SHP77 treated with DMSO at 0.1 percent for 48 hours (cell line): Measurements from ENCODE around the gene CFAP77.

ENCODE experiments used
- DNase-seq: peaks from one replicate; lab custom pipeline; 2025; lab: John Stamatoyannopoulos, UW

Gene CFAP77

DNA sequence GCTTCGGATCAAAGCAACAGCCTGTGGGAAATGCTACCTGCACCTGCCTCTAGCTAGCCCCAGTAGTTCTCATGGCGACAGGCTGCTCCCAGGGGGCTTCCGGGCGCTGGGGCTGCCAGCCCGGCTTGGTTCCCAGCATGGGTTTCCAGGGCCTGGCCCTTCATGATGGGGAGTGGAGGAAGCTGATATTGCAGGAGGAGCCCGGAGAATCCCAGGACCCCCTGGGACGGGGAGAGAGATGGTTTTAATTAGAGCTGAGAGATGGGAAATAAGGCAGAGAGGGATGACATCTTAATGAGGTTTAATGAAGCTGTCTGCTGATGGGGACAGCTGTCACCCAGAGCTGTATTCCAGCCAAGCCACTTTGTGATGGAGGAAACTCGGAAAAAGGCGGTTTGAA is 78.6 kb downstream of the CFAP77 start:
- DNase-seq: no peak

DNA sequence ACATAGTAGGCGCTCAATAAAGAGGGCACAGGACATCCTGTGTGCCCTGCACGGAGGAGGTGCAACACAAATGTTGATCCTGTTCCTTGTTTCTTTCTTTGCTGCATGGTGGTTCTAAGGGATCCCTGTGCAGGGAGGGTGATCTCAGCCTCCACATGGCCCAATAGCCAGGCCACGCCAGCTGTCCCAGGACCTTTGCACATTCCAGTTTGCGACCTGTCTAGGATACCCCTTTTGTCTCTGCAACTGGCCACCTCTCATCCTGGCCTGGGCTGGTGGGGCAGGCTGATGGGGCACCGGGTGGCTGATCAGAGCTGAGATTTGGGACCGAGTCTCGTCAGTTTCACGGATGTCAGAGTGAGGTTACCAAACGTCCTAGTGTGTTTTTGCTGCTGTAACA is 79.5 kb downstream of the CFAP77 start:
- no peak for DNase-seq

DNA sequence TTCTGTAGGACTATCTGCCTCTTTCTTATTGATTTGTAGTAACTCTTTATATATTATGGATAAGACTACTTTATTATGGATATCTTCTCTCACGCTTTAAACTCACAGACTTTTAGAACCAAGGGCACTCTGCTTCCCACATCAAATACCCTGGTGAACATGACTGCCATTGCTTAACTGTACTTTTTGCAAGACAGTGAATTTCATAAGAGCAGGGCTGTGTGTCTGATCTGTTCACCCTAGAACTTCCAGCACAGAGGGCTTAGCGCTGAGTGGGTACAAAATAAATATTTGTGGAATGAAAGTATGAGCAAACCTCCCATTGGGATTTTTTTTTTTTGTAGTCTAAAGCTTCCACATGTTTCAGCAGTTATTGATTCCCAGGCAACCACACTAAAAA is 84.8 kb downstream of the CFAP77 start:
- DNase-seq: no peak

DNA sequence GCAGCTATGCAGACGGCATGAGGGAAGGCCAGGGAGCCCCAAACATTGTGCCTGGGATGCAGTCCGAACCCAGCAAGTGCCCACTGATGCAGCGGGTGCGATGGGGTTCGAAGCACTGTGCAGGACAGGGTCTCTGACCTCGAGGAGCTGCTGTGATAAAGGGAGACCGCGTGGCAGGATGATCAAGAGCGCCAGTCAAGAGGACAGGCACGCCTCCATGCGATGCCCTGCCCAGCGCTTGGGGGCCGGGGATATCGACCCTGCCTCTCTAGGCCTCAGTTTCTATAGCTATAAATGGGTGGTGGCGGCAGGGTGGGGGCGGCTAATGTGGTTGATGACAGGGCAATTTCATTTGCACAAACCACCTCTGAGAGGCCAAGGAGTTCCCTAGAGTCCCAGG is 87.7 kb downstream of the CFAP77 start:
- DNase-seq: no peak

DNA sequence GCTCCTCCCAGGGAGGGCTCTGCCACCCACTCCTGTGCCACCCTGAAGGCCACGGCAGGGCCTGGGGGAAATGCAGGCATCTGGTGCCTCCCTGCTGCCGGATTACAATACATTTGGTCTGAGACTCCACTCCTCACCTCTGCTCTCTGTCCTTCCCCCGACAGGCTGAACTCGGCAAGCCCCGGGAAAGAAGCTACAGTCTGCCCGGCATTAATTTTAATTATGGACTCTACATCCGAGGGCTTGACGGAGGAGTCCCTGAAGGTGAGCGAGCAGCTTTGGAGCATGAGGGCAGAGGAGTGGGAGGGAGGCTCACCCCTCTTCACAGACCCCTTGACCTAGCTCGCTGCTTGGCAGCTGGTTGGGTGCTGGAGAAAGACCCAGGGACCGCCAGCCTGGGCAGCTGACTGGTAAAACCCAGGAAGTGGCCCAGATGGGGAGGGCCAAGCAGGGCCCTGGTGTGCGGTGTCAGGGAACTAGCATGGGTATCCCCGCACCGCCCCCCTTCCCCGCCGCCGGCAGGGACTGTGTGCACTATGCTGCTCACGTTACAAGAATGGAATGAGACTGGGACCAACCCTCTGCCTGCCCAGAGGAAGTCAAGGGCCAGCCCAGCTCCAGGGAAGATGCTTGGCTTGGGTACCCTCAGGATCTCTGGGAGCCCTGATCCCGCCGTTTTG is 88.7 kb downstream of the CFAP77 start:
- DNase-seq: no peak

DNA sequence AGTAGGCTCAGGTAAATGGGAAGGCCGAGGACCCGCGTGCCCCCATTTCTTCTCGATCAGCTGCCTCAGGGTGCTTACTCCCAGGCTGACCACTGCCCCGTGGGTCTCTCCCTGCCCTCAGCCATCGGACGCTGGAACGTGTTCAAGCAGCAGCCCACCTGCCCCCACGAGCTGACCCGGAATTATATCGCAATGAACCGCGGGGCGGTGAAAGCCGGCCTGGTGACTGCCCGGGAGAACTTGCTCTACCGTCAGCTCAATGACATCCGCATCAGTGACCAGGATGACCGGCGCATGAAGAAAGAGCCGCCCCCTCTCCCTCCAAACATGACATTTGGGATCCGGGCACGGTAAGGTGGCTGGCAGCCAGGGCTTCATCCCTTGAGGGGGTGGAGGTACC is 89.2 kb downstream of the CFAP77 start:
- DNase-seq: no peak

GRCh38 chr9:132500193-132500592 is 90.2 kb downstream of the CFAP77 start:
- DNase-seq: no peak

- no peak for DNase-seq
Measured at GRCh38 chr9:132502480-132502879, 92.5 kb downstream of the CFAP77 start.

DNA sequence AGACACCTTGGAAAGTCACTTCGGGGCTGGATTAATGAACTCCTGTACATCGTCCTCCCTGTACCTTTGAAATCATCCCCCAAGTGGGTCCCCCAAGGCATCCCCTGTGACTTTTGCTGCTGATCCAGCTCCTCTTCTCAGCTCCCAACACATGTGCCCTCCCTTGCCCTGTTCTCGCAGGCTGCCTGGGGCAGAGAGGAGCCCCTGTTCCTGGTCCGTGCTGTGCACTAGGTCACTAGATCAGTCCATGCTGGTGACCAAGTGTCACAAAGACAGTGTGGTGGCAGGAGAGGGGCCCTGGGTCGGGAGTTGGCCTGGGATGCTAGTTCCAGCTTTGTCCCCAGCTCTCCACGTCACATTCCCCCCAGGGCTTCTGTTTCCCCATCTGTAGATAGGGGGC is 93.1 kb downstream of the CFAP77 start:
- no peak for DNase-seq

- DNase-seq: no peak
Measured at GRCh38 chr9:132504488-132504887, 94.5 kb downstream of the CFAP77 start.

DNA sequence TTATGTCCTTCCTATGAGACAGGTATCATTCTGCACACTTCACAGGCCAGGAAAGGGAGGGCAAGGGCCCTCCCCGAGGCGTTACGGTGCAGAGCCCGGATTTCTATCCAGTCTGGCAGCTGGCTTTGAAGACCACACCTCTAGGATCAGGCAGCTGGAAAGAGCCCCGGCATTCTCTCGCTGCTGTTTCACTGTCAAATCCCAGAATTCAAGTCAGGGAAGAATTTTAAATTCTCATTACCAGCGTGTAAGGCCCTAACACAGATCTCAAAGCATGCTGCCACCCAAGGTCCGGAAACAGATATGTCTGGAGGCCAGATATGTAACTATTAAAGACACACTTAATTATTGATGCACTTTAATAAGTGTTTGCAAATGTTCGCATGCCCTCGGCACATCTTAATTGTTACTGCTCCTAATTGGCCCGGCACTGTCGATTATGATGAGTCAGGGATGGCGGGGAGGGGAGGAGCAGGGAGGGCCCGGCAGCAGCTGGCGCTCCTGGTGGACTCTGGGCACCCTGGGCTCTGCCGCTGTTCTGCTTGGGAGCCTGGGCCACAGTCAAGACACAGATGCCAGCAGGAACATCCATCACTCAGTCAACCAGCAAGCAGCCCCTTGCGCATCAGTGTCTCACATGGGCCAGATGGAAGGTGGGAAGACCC is 96.1 kb downstream of the CFAP77 start:
- DNase-seq: no peak

GRCh38 chr9:132506977-132507669 is 97.1 kb downstream of the CFAP77 start:
- DNase-seq: no peak

DNA sequence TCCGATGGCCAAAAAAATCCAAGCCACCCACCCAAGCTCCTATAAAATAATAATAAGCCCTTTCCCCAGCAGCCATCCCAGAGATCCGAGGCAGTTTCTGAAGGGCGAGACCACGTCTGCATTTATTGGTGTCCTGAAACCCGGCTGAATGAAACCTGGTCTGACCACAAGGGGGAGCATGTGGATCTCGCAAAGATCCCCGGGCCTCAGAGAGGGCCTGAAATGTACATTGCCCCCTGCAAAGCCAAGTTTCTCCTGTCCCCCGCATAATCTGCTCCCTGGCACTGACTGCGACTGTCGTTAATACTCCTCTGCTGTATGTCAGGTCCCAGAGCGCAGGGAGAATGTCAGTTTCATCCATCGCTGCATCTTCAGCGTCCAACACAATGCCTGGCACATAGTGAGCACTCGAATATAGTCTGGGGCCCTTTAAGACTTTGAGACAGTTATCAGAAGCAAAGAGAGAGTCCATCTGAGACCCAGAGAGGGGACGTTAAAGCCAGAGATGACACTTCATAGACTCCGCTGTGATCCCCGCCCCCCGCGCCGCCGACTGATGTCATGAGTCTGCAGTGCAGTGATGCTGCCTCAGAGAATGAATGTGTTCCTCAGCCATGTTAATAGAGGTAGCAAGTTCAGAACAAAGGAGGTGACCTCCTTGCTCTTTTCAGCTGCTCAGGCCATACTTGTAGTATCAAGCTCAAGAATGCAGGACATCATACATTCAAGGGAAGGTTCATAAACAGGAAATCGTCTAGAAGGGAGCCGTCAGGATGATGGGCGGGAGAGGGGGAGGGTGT is 97.9 kb downstream of the CFAP77 start:
- peak; percentile 47 for DNase-seq

- DNase-seq: no peak
Measured at GRCh38 chr9:132509928-132510874, 100.2 kb downstream of the CFAP77 start.

DNA sequence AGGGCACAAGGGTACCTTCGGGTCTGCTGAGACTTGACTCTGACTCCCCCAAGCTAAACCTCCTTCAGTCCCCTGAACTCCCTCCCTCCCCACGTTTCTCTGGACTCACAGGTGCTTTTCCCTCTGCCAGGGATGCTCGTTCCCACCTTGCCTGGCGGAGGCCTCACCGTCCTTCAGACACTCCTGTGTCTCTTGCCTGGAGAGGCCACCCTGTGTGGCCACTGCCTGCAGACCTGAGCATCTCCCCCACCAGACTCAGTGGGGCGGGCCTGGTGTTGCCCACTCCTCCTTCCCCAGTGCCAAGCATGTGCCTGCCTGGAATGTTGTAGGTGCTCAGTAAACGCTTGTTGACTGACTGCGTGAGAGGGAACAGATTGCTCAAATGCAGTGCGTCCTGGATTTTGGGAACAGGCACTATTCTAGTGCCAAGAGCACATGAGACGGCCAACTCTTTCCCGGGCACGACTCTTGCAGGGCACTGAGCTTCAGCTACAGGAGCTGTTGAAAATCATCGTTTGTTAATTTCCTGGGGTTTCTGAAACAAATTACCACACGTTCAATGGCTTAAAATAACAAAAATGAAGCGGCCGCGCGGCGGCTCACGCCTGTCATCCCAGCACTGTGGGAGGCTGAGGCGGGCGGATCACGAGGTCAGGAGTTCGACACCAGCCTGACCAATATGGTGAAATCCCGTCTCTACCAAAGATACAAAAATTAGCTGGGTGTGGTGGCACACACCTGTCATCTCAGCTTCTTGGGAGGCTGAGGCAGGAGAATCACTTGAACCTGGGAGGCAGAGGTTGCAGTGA is 101.4 kb downstream of the CFAP77 start:
- no peak for DNase-seq

DNA sequence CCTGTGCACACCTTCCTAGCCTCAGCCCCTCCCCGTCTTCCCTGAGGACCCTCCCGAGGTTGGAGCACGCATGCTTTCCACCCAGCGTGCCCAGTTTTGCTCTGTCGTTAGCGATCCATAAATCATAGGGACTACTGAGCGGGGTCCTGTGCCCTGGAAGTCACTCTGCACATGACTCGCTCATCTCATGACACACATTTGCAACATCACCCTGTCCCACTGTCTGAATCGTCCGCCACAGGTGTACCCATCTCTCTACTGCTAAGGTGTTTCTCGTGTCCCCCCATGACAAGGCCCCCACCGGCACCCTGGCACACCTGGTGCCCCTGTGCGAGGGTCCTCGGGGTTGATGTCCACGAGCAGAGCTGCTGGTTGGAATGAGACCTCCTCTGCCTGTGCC is 103.4 kb downstream of the CFAP77 start:
- no peak for DNase-seq

DNA sequence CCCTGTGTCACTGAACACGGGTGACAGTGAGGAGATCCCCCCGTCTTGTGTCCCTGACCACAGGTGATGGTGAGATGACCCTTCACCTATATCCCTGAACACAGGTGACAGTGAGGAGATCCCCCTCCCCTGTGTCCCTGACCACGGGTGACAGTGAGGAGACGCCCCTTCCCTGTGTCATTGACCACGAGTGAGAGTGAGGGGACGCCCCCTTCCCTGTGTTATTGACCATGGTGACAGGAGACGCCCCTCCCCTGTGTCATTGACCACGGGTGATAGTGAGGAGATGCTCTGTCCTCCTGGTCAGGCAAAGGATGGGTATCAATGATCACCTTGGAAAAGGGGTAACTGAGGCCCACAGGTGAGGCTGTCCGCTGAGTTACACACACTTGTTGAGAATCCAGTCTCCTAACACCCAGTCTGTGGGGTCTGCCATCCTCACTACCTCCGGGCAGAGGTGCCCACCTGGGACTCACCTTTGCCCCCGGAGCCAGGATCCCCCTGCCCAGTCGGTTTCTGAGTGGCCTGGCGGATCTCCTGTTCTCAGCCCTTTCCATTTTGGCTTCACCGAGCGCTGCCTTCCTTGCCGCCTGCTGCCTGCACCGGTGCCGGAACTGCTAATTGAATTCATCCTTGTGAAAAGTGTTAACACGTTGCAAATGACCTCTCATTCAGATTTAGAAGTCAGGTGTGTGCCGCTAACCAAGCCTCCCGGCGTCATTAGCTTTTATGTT is 104.2 kb downstream of the CFAP77 start:
- no peak for DNase-seq

DNA sequence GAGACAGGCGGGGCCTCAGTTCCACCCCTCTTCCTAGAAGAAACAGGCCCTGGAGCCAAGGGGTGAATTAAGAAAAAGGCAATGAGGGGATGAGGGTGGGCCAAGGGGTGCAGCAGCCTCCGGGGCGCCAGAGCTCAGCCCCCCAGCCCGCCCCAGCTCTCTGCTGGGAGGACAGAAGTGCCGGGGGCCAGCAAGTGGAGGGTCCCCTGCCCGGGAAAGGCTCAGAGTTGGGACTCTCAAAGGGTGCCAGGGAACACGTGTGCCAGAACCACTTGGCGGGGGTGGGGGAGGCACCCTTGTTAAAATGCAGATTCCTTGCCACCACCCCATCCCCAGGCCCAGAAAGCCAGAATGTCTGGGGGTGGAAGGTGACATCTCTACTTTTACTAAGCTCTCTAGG is 104.8 kb downstream of the CFAP77 start:
- no peak for DNase-seq

GRCh38 chr9:132516301-132516700 is 106.3 kb downstream of the CFAP77 start:
- DNase-seq: no peak

DNA sequence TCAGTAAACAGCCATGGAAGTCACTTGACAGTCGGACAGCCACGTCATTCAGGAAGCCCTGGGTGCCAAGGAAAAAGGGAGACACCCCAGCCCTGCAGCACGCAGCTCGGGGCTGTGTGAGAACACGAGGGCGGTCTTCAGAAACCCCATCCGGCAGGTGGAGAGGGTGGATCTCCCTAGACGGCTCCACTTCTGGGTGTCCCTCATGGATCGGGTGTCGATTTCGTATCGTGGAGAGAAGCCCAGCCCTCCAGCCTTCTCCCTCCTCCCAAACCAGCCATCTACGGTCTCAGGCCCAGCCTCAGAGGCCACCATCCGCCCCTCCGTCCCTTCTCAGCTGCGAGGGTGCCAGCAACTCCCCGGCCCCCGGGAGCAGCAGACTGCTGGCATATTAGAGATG is 106.9 kb downstream of the CFAP77 start:
- no peak for DNase-seq
